IMR-90 (cell line): ENCODE data around the gene LRRK2.

Experiments used
- BHLHE40 ChIP-seq: fragments of 150-350 bp; IDR thresholded peaks from 2 replicates; pipeline ENCODE4 v1.6.1; 2016; ENCODE audit warnings: mild to moderate bottlenecking, low read depth, low read length
- CEBPB ChIP-seq: IDR thresholded peaks from 2 replicates; pipeline ENCODE4 v1.6.1; 2012; ENCODE audit warnings: low read depth, low read length, improper control_type of control experiment
- FOS ChIP-seq: fragments of 150-350 bp; IDR thresholded peaks from 2 replicates; pipeline ENCODE4 v1.6.1; 2016; ENCODE audit warnings: low read depth, low read length
- MAFK ChIP-seq: IDR thresholded peaks from 2 replicates; pipeline ENCODE4 v1.6.1; 2012; ENCODE audit warnings: low read depth, low read length, improper control_type of control experiment
- MAZ ChIP-seq: IDR thresholded peaks from 2 replicates; pipeline ENCODE4 v1.6.1; 2012; ENCODE audit warnings: low read depth, mild to moderate bottlenecking, low read length, improper control_type of control experiment, moderate library complexity, borderline replicate concordance
- MXI1 ChIP-seq: IDR thresholded peaks from 2 replicates; pipeline ENCODE4 v1.6.1; 2012; ENCODE audit warnings: low read depth, mild to moderate bottlenecking, low read length, moderate library complexity, borderline replicate concordance
- NFE2L2 ChIP-seq: fragments of 150-350 bp; IDR thresholded peaks from 2 replicates; pipeline ENCODE4 v1.6.1; 2016; ENCODE audit warnings: low read depth, mild to moderate bottlenecking, low read length
- POLR2A ChIP-seq: IDR thresholded peaks from 2 replicates; pipeline ENCODE4 v1.6.1; 2012; ENCODE audit warnings: mild to moderate bottlenecking, low read depth, low read length
- RAD21 ChIP-seq: IDR thresholded peaks from 2 replicates; pipeline ENCODE4 v1.6.1; 2012; ENCODE audit warnings: low read length, improper control_type of control experiment
- RFX5 ChIP-seq: IDR thresholded peaks from 2 replicates; pipeline ENCODE4 v1.8.0; 2012; ENCODE audit warnings: low read depth, mild to moderate bottlenecking, low read length, moderate library complexity
- SMC3 ChIP-seq: fragments of 150-350 bp; IDR thresholded peaks from 2 replicates; pipeline ENCODE4 v1.6.1; 2016; ENCODE audit warnings: low read depth, mild to moderate bottlenecking, antibody characterized with exemption, low read length, moderate library complexity
- TF ChIP-seq, protein P1 (sequence below): conservative IDR thresholded peaks from 2 replicates; pipeline ENCODE4 v1.5.1; 2012; ENCODE audit warnings: mild to moderate bottlenecking, low read depth, low read length, improper control_type of control experiment
- TF ChIP-seq, protein P2 (sequence below): fragments of 150-350 bp; IDR thresholded peaks from 2 replicates; pipeline ENCODE4 v1.6.1; 2016; ENCODE audit warnings: low read depth, mild to moderate bottlenecking, low read length, moderate library complexity, borderline replicate concordance
- TF ChIP-seq, protein P3 (sequence below): fragments of 150-350 bp; IDR thresholded peaks from 2 replicates; pipeline ENCODE4 v1.6.1; 2017; ENCODE audit warnings: mild to moderate bottlenecking, antibody characterized with exemption, low read length, low read depth

DNA sequence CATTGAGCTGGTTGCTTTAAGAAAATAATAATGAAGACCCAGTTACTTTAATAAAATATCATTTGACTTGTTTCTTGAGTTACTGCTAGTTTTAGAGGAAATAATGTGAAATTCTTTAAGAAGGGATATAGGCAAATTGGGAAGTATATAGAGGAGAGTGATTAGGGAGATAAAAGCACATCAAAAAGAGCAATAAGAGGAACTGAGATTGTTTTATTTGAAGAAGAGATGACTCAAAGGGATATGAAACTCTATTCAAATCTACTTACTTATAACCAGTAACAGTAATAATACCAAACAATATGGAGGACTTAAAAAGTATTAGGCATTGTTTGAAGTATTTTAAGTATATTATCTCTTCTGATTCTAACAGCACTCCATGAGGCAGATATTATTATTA is 37.1 kb downstream of the LRRK2 start:
- TF ChIP-seq, protein P1, sequence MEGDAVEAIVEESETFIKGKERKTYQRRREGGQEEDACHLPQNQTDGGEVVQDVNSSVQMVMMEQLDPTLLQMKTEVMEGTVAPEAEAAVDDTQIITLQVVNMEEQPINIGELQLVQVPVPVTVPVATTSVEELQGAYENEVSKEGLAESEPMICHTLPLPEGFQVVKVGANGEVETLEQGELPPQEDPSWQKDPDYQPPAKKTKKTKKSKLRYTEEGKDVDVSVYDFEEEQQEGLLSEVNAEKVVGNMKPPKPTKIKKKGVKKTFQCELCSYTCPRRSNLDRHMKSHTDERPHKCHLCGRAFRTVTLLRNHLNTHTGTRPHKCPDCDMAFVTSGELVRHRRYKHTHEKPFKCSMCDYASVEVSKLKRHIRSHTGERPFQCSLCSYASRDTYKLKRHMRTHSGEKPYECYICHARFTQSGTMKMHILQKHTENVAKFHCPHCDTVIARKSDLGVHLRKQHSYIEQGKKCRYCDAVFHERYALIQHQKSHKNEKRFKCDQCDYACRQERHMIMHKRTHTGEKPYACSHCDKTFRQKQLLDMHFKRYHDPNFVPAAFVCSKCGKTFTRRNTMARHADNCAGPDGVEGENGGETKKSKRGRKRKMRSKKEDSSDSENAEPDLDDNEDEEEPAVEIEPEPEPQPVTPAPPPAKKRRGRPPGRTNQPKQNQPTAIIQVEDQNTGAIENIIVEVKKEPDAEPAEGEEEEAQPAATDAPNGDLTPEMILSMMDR, result no peak
- TF ChIP-seq POLR2A, result no peak
- no peak for TF ChIP-seq SMC3
- no peak for TF ChIP-seq CEBPB
- no peak for TF ChIP-seq MAFK
- no peak for TF ChIP-seq RAD21
- TF ChIP-seq, protein P2, sequence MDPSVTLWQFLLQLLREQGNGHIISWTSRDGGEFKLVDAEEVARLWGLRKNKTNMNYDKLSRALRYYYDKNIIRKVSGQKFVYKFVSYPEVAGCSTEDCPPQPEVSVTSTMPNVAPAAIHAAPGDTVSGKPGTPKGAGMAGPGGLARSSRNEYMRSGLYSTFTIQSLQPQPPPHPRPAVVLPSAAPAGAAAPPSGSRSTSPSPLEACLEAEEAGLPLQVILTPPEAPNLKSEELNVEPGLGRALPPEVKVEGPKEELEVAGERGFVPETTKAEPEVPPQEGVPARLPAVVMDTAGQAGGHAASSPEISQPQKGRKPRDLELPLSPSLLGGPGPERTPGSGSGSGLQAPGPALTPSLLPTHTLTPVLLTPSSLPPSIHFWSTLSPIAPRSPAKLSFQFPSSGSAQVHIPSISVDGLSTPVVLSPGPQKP, result no peak
- TF ChIP-seq MAZ, result no peak
- TF ChIP-seq, protein P3, sequence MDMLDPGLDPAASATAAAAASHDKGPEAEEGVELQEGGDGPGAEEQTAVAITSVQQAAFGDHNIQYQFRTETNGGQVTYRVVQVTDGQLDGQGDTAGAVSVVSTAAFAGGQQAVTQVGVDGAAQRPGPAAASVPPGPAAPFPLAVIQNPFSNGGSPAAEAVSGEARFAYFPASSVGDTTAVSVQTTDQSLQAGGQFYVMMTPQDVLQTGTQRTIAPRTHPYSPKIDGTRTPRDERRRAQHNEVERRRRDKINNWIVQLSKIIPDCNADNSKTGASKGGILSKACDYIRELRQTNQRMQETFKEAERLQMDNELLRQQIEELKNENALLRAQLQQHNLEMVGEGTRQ, result no peak
- TF ChIP-seq FOS, result no peak
- TF ChIP-seq MXI1, result no peak
- no peak for TF ChIP-seq NFE2L2
- no peak for TF ChIP-seq BHLHE40
- TF ChIP-seq RFX5, result no peak
